Ishikawa (cell line): ENCODE results near the gene TMEM253.

Experiments
- CREB1 ChIP-seq: IDR thresholded peaks from 2 replicates; pipeline ENCODE4 v1.6.1; 2012; ENCODE audit warnings: low read depth
- EP300 ChIP-seq: IDR thresholded peaks from 2 replicates; pipeline ENCODE4 v1.6.1; 2012; ENCODE audit warnings: borderline replicate concordance
- RAD21 ChIP-seq: IDR thresholded peaks from 2 replicates; pipeline ENCODE4 v1.6.1; 2012; ENCODE audit warnings: low read depth
- REST ChIP-seq: IDR thresholded peaks from 2 replicates; pipeline ENCODE4 v1.6.1; 2012; ENCODE audit warnings: low read depth, mild to moderate bottlenecking
- TEAD4 ChIP-seq: IDR thresholded peaks from 2 replicates; pipeline ENCODE4 v1.6.1; 2012
- YY1 ChIP-seq: IDR thresholded peaks from 2 replicates; pipeline ENCODE4 v1.6.1; 2012; ENCODE audit warnings: low read depth

DNA sequence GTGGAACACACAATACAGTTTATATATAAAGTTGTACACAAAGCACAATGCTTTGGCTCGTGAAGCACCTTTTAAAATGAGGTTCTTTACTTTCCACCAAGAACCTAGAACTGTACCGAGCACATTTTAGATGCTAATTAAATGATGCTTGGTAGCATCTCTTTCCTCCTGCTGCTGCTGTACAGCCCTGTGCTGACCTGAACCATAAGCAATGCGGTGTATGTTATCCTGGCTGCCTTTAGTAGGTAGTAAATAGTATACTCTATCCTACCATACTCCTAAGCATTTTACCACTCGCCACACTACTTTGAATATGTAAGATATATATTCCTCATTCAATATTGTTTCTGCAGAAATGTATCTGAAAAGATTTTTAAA is 46.1 kb upstream of the TMEM253 start:
- TF ChIP-seq EP300 (no peak), RAD21 (no peak), TEAD4 (no peak), CREB1 (no peak), YY1 (no peak), REST (no peak)
